T-cell (primary cell): ENCODE data around the gene JARID2. TPM values are rescaled to one million over a fixed set of nuclear protein-coding genes. Genes with fewer than 3 reads are reported as not detected.

ENCODE experiments used
- ATAC-seq, 4 experiments: fragments of 200-7000 bp in 3 of 4; fragments of 150-1000 bp in 1 of 4; cut with Tn5 transposase; replicated peaks in 1 of 4; 1 replicate in 3 of 4; 2 replicates in 1 of 4; pipeline ENCODE4 v1.10.0; 2021; ENCODE audit warnings: moderate library complexity in 3 of 4, mild to moderate bottlenecking in 2 of 4, moderate number of reproducible peaks in 1 of 4
- CTCF ChIA-PET, 2 donors: fragments of 300-600 bp; sonication (Branson Sonifier 250); formaldehyde crosslinking; loops; one replicate each; lab custom pipeline; 2022; ENCODE audit warnings: antibody characterized with exemption in 2 of 2; lab: Charles Lee
- POLR2A ChIA-PET, 2 donors: fragments of 300-600 bp; sonication (Branson Sonifier 250); formaldehyde crosslinking; loops; one replicate each; lab custom pipeline; 2022; ENCODE audit warnings: antibody characterized with exemption in 2 of 2; lab: Charles Lee
- DNase-seq, 35 experiments: peaks; one replicate each; pipeline versions ENCODE4 v3.0.0 to v3.0.0-alpha.2; 2013 to 2023
- H3K27ac ChIP-seq: one replicate; pipeline ENCODE4 v1.5.1; 2013; ENCODE audit warnings: low read length
- H3K27me3 ChIP-seq, 2 experiments: replicated peaks in 1 of 2; 1 replicate in 1 of 2; 2 replicates in 1 of 2; pipeline versions ENCODE4 v1.6.1 to v1.7.0; 2013; ENCODE audit warnings: low read length in 1 of 2, mixed read lengths in 1 of 2; ENCODE audit not compliant: control insufficient read depth in 2 of 2, insufficient read depth in 2 of 2; ENCODE audit errors: extremely low read depth in 1 of 2
- H3K36me3 ChIP-seq, 2 donors: 1 replicate in 1 of 2; 2 replicates in 1 of 2; pipeline versions ENCODE4 v1.6.1 to v1.7.0; 2013; ENCODE audit warnings: low read length in 1 of 2; ENCODE audit not compliant: control insufficient read depth in 2 of 2, insufficient read depth in 1 of 2; ENCODE audit errors: extremely low read depth in 1 of 2
- H3K4me1 ChIP-seq, 2 experiments: 1 replicate in 1 of 2; 2 replicates in 1 of 2; pipeline versions ENCODE4 v1.6.1 to v1.7.0; 2013; ENCODE audit warnings: low read length in 2 of 2, mixed read lengths in 1 of 2; ENCODE audit not compliant: insufficient read depth in 2 of 2, control insufficient read depth in 1 of 2; ENCODE audit errors: extremely low read depth in 1 of 2
- H3K4me3 ChIP-seq, 2 donors: 1 replicate in 1 of 2; 2 replicates in 1 of 2; pipeline versions ENCODE4 v1.5.1 to v1.7.0; 2013; ENCODE audit warnings: mild to moderate bottlenecking in 2 of 2, low read length in 1 of 2, moderate library complexity in 1 of 2; ENCODE audit not compliant: control insufficient read depth in 1 of 2; ENCODE audit errors: extremely low read depth in 1 of 2
- H3K9me3 ChIP-seq: 2 replicates; pipeline ENCODE4 v1.7.0; 2013
- H3K27ac Mint-ChIP-seq, 2 donors: one replicate each; pipeline ENCODE4 v1.8.0; 2020 to 2021; ENCODE audit warnings: mild to moderate bottlenecking in 2 of 2, mixed read lengths in 2 of 2
- H3K27me3 Mint-ChIP-seq, 2 donors: one replicate each; pipeline ENCODE4 v1.8.0; 2021 to 2022; ENCODE audit warnings: mixed read lengths in 2 of 2
- H3K36me3 Mint-ChIP-seq: one replicate; pipeline ENCODE4 v1.8.0; 2021; ENCODE audit warnings: mixed read lengths
- H3K4me1 Mint-ChIP-seq, 3 donors: one replicate each; pipeline ENCODE4 v1.8.0; 2020 to 2022; ENCODE audit warnings: mixed read lengths in 3 of 3, mild to moderate bottlenecking in 1 of 3
- H3K4me3 Mint-ChIP-seq, 3 donors: one replicate each; pipeline ENCODE4 v1.8.0; 2020 to 2022; ENCODE audit warnings: mild to moderate bottlenecking in 3 of 3, mixed read lengths in 3 of 3, moderate library complexity in 3 of 3
- H3K9me3 Mint-ChIP-seq, 3 donors: one replicate each; pipeline ENCODE4 v1.8.0; 2020 to 2022; ENCODE audit warnings: mixed read lengths in 3 of 3
- WGBS: methylation state at CpG from one replicate; pipeline ENCODE4 v1.1.5; 2013; ENCODE audit warnings: missing lambda C conversion rate; ENCODE audit not compliant: insufficient coverage; 5-methylcytosine and 5-hydroxymethylcytosine counted together
- total RNA-seq, 35 experiments: library from RNA in 6 of 35; stranded (reverse) in 6 of 35; fragments of 120-200 nt in 1 of 35; gene quantifications; one replicate each; pipeline versions ENCODE4 v1.2.1 to v1.2.4 and lab custom pipeline; 2013 to 2026

JARID2 gene
- total RNA-seq, 5 donors from 2014 or later (not counting 1 experiment from before 2014, with no cell fraction given), result 19.8 to 27.9 (median 21.6) TPM

DNA sequence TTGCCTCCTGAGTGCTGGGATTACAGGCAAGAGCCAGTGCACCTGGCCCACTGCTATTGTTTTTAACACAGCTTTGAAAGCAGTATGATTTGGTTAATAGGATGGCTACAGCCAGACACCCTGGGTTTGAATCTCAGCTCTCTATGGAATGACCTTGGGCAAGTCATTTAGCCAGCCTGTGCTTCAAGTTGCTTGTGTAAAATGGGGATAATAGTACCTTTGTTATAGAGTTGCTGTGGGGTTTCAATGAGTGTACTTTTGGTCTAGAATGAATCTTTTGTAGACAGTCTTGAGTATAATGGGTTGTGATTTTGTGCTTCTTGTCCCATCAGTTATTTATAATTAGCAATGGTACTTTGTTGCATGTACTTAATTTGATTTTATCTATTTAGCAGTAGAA lies 70.9 kb downstream of the JARID2 start:
- DNase-seq (no peak), ATAC-seq (no peak)
- Histone ChIP-seq H3K27ac (no peak overlapping the region), H3K9me3 (no peaks in the 10 kb centered on the region), H3K4me1 (peaks cover 31 to 42% of the 10 kb centered on the region in 2 experiments), H3K27me3 (no peaks in the 10 kb centered on the region), H3K4me3 (no peak overlapping the region), H3K36me3 (no peaks in the 10 kb centered on the region)
- ChIA-PET POLR2A (no interaction called here), CTCF (no interaction called here)
- no peaks in the 10 kb centered on the region for H3K36me3 Mint-ChIP-seq
- no peaks in the 10 kb centered on the region for H3K27me3 Mint-ChIP-seq
- H3K4me3 Mint-ChIP-seq, result peak overlapping the region in 2 of 3 donors; percentile 15 to 62
- H3K9me3 Mint-ChIP-seq, result no peaks in the 10 kb centered on the region
- peak overlapping the region; percentile 25 to 56 for H3K27ac Mint-ChIP-seq
- peaks cover 91 to 95% (median 94%) of the 10 kb centered on the region in 3 donors for H3K4me1 Mint-ChIP-seq

DNA sequence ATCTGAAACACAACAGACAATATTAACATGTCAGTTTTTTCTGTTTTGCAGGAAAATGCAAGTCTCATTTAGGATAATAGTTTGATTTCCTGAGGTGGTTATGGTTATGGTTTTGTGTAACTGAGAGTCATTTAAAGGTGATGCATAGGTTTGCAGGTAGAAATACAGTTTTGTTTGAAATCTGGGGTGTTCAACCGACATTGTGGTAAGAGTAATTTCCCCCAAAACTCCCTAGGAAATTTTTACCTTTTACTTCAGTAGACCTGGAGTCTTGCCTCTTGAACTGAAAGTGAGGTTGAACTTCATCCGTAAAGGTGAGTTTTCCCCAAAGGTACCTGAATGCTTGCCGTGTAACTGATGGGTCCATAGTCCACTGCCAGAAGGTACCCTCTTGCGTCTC lies 71.4 kb downstream of the JARID2 start:
- ChIA-PET CTCF (interaction anchor here in 1 of 2 donors (0.5 kb wide), 1 partner anchor 1069 kb away, joined by 3 read pairs; no protein-coding TSS in a partner anchor), POLR2A (no interaction called here)
- ATAC-seq (peak in 2 of 4 experiments; percentile 11 to 73), DNase-seq (peak in 1 of 35 experiments; percentile 51)
- no peak overlapping the region for H3K4me3 ChIP-seq
- Mint-ChIP-seq H3K9me3 (no peaks in the 10 kb centered on the region), H3K4me1 (peaks cover 90 to 97% (median 94%) of the 10 kb centered on the region in 3 donors), H3K27me3 (no peaks in the 10 kb centered on the region), H3K27ac (peak overlapping the region; percentile 5 to 56), H3K4me3 (peak overlapping the region; percentile 4 to 62 (median 15)), H3K36me3 (no peaks in the 10 kb centered on the region)
- WGBS, result 61% methylated on average over 2 of the region's 4 CpGs
- H3K27ac ChIP-seq, result no peak overlapping the region
- peaks cover 30 to 40% of the 10 kb centered on the region in 2 experiments for H3K4me1 ChIP-seq
- H3K9me3 ChIP-seq, result no peaks in the 10 kb centered on the region
- H3K27me3 ChIP-seq, result no peaks in the 10 kb centered on the region
- no peaks in the 10 kb centered on the region for H3K36me3 ChIP-seq

DNA sequence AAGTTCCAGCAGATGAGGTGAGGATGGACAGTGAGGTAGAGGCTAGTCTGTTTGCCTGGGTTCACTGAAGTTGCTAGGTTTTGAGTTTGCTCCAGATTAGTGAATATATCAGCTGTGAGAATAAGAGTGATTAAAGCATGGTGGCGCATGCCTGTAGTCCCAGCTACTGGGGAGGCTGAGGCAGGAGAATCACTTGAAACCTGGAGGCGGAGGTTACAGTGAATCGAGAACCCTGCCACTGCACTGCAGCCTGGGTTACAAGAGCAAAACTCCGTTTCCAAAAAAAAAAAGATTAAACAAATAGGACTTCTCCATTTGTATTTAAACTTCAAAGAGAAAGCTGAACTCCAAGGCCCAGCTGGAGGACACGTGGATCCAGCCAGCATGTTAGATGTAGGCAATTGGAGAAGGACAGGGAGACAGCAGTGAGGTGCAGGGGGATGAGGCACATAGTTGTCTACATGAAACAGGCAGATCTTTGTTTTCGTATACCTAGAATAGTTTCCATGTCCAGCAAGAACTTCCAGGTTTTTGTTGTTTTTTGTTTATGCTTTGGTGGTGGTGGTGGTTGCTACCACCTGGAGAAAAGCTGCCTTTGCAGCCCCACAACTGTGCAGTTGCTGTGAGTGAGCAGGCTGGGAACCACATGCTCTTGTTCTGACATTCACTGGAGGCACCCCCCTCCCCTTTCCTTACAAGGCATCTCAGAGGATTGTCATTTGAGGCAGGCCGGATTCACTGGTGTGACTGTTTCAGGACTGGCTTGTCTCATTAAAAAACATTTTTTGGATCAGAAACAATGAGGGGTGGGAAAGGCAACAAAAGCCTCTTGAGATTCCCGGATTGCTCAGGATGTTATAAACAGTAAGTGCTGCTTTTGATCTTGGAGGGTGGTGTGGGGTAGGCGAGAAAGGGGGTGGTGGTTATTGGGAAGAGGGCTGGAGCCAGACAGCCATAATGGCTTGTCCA lies 72.3 kb downstream of the JARID2 start:
- peak in 1 of 4 experiments; percentile 38 for ATAC-seq
- Histone ChIP-seq H3K9me3 (no peaks in the 10 kb centered on the region), H3K27me3 (no peaks in the 10 kb centered on the region), H3K4me1 (peaks cover 25 to 32% of the 10 kb centered on the region in 2 experiments), H3K36me3 (no peaks in the 10 kb centered on the region), H3K27ac (no peak overlapping the region), H3K4me3 (no peak overlapping the region)
- H3K4me3 Mint-ChIP-seq, result peak overlapping the region in 1 of 3 donors; percentile 62
- no peaks in the 10 kb centered on the region for H3K9me3 Mint-ChIP-seq
- CTCF ChIA-PET, result interaction anchor here in 1 of 2 donors (0.5 to 0.6 kb wide), 2 partner anchors 42 to 1070 kb away, joined by 3 read pairs; no protein-coding TSS in a partner anchor
- DNase-seq, result no peak
- H3K27me3 Mint-ChIP-seq, result no peaks in the 10 kb centered on the region
- no peaks in the 10 kb centered on the region for H3K36me3 Mint-ChIP-seq
- peak overlapping the region in 1 of 2 donors; percentile 59 for H3K27ac Mint-ChIP-seq
- POLR2A ChIA-PET, result interaction anchor here (0.6 kb wide), 2 partner anchors 13 to 122 kb away, joined by 3 read pairs; no protein-coding TSS in a partner anchor
- peaks cover 89 to 97% (median 94%) of the 10 kb centered on the region in 3 donors for H3K4me1 Mint-ChIP-seq
- 93% methylated on average over 4 of the region's 9 CpGs for WGBS

DNA sequence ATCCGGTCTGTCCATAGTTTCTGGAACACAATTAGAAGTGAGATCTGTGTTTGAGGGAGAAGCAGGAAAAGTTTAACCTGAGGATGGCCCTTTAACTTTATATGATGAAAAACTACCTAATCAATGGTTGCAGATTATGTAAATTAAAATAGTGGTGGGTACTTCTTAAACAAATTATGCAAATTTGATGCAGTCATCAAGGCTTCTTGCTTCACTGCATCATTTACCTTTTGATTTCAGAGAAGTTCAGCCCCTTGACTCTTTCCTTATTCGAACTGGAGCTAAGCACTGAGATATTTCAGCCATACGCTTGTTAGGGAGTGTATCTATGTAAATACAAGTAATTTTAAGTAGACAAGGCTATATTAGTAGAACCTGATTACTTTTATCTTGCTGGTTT lies 73.8 kb downstream of the JARID2 start:
- H3K9me3 Mint-ChIP-seq, result no peaks in the 10 kb centered on the region
- peaks cover 14 to 23% of the 10 kb centered on the region in 2 experiments for H3K4me1 ChIP-seq
- POLR2A ChIA-PET, result interaction anchor here in 1 of 2 donors (0.6 kb wide), 1 partner anchor 919 kb away, joined by 3 read pairs; the partner anchor contains the start of gene GMPR

DNA sequence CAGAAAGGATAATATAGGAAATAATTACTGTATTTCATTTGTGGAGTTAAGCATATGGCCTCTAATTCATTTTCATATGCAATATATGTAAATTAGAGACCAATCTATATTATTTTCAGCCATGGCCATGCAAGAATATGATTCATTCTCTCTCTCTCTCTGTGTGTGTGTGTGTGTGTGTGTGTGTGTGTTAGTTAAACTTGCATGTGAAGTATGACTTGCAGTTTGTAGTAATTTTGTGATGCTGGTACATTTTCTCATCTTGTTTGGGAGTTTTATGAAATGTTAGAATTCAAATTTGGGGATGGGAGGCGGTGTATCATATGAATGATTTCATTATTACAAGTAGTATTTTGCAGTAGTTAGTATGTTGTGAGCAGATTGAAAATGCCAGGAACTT lies 74.8 kb downstream of the JARID2 start:
- WGBS, result no CpG with 5 or more reads among the region's 1 CpG
- Mint-ChIP-seq H3K36me3 (no peaks in the 10 kb centered on the region), H3K27ac (no peak overlapping the region), H3K9me3 (no peaks in the 10 kb centered on the region), H3K27me3 (no peaks in the 10 kb centered on the region), H3K4me1 (peaks cover 83 to 86% (median 85%) of the 10 kb centered on the region in 3 donors), H3K4me3 (no peak overlapping the region)
- DNase-seq, result no peak
- Histone ChIP-seq H3K36me3 (no peaks in the 10 kb centered on the region), H3K4me1 (peaks cover 14 to 23% of the 10 kb centered on the region in 2 experiments), H3K27ac (no peak overlapping the region), H3K9me3 (no peaks in the 10 kb centered on the region), H3K4me3 (no peak overlapping the region), H3K27me3 (no peaks in the 10 kb centered on the region)
- ChIA-PET POLR2A (interaction anchor here (0.7 to 1.0 kb wide), 2 partner anchors 9 to 72 kb away, joined by 3 read pairs; no protein-coding TSS in a partner anchor), CTCF (interaction anchor here in 1 of 2 donors (0.7 to 1.2 kb wide), 2 partner anchors 11 to 72 kb away, joined by 3 to 4 read pairs; no protein-coding TSS in a partner anchor)
- no peak for ATAC-seq

More for the DNA sequence above, 73.8 kb downstream of the JARID2 start:
- H3K27ac Mint-ChIP-seq, result no peak overlapping the region
- H3K36me3 ChIP-seq, result no peaks in the 10 kb centered on the region
- no peak for ATAC-seq
- H3K36me3 Mint-ChIP-seq, result no peaks in the 10 kb centered on the region
- H3K27ac ChIP-seq, result no peak overlapping the region
- peak overlapping the region in 1 of 3 donors; percentile 11 for H3K4me3 Mint-ChIP-seq
- no peaks in the 10 kb centered on the region for H3K9me3 ChIP-seq
- H3K4me3 ChIP-seq, result no peak overlapping the region
- no peak for DNase-seq
- H3K27me3 ChIP-seq, result no peaks in the 10 kb centered on the region
- 100% methylated on average over 1 of the region's 3 CpGs for WGBS
- H3K4me1 Mint-ChIP-seq, result peaks cover 82 to 86% (median 85%) of the 10 kb centered on the region in 3 donors
- H3K27me3 Mint-ChIP-seq, result no peaks in the 10 kb centered on the region
- CTCF ChIA-PET, result interaction anchor here in 1 of 2 donors (1.2 kb wide), 1 partner anchor 12 kb away, joined by 4 read pairs; no protein-coding TSS in a partner anchor

DNA sequence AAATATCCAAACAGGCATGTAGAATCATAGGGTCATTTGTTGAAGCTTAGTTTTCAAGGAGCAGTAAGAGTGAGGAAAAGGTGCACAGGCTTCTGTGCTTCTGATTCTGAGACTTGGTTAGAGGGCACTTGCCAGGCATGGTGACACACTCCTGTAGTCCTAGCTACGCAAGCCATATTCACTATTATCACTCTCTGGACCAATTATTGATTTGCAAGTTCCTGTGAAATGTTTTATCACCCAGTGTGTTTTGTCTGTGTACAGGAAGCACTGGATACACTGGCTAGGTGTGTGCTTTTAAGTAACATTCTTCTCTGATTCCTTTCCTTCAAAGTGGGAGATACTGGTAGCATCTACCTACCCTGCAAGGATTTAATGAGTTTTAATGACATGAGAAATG lies 76.3 kb downstream of the JARID2 start:
- ChIA-PET CTCF (interaction anchor here in 1 of 2 donors (0.5 to 0.6 kb wide), 2 partner anchors 10 to 157 kb away, joined by 3 to 4 read pairs; no protein-coding TSS in a partner anchor), POLR2A (interaction anchor here in 1 of 2 donors (0.6 kb wide), 1 partner anchor 61 kb away, joined by 4 read pairs; no protein-coding TSS in a partner anchor)
- H3K4me1 ChIP-seq, result peaks cover 8 to 29% of the 10 kb centered on the region in 2 experiments
- no peak overlapping the region for H3K4me3 ChIP-seq
- ATAC-seq, result no peak
- H3K9me3 Mint-ChIP-seq, result no peaks in the 10 kb centered on the region
- H3K9me3 ChIP-seq, result no peaks in the 10 kb centered on the region
- H3K36me3 ChIP-seq, result no peaks in the 10 kb centered on the region
- no peak overlapping the region for H3K27ac ChIP-seq
- no CpG with 5 or more reads among the region's 1 CpG for WGBS
- no peak overlapping the region for H3K4me3 Mint-ChIP-seq
- H3K27ac Mint-ChIP-seq, result no peak overlapping the region
- H3K27me3 ChIP-seq, result no peaks in the 10 kb centered on the region
- DNase-seq, result no peak
- no peaks in the 10 kb centered on the region for H3K27me3 Mint-ChIP-seq
- H3K4me1 Mint-ChIP-seq, result peaks cover 79 to 85% (median 82%) of the 10 kb centered on the region in 3 donors
- no peaks in the 10 kb centered on the region for H3K36me3 Mint-ChIP-seq
